Measurements from ENCODE around the gene MED17. TPM values are rescaled to one million over a fixed set of nuclear protein-coding genes. Genes with fewer than 3 reads are reported as not detected.

Gene MED17, protein sequence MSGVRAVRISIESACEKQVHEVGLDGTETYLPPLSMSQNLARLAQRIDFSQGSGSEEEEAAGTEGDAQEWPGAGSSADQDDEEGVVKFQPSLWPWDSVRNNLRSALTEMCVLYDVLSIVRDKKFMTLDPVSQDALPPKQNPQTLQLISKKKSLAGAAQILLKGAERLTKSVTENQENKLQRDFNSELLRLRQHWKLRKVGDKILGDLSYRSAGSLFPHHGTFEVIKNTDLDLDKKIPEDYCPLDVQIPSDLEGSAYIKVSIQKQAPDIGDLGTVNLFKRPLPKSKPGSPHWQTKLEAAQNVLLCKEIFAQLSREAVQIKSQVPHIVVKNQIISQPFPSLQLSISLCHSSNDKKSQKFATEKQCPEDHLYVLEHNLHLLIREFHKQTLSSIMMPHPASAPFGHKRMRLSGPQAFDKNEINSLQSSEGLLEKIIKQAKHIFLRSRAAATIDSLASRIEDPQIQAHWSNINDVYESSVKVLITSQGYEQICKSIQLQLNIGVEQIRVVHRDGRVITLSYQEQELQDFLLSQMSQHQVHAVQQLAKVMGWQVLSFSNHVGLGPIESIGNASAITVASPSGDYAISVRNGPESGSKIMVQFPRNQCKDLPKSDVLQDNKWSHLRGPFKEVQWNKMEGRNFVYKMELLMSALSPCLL
- 19.8 to 23.1 TPM (median 21.7 TPM) in 5 replicates for total RNA-seq (2022; extraction: Qiagen RNA extraction; ENCODE audit: low read depth)

DNA sequence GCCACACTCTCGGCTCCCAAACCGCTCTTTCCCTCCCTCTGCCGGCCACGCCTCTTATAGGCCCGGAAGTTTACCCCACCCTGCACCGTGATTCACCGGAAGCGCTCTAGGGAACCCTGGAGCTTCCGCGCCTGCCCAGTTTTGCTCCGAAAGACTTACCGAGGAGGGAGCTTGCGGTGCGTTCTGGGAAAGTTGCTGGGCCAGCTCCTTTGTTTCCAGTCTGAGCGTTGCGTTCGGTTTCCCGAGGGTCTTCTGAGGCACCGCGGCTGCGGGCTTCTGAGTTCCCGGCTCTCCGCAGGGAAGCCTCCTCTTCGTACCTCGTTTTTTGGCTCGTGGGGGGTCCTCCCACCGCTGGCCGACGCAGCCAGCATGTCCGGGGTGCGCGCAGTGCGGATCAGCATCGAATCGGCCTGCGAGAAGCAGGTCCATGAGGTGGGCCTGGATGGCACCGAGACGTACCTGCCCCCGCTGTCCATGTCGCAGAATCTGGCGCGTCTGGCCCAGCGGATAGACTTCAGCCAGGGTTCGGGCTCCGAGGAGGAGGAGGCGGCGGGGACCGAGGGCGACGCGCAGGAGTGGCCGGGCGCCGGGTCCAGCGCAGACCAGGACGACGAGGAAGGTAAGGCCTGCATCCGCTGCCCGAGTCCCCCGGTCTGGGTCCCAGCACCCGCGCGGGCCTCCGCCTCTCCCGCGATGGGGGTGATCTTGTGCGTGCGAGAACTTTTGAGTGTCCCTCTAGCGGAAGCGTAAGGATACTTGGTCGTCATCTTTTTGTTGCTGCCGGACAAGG lies at the start of gene MED17:
Gene MED17, plus strand, starts transcription at position 138 of the 790 bp plus-strand sequence. Its CDS starts 232 bp downstream, at position 370.

DNA sequence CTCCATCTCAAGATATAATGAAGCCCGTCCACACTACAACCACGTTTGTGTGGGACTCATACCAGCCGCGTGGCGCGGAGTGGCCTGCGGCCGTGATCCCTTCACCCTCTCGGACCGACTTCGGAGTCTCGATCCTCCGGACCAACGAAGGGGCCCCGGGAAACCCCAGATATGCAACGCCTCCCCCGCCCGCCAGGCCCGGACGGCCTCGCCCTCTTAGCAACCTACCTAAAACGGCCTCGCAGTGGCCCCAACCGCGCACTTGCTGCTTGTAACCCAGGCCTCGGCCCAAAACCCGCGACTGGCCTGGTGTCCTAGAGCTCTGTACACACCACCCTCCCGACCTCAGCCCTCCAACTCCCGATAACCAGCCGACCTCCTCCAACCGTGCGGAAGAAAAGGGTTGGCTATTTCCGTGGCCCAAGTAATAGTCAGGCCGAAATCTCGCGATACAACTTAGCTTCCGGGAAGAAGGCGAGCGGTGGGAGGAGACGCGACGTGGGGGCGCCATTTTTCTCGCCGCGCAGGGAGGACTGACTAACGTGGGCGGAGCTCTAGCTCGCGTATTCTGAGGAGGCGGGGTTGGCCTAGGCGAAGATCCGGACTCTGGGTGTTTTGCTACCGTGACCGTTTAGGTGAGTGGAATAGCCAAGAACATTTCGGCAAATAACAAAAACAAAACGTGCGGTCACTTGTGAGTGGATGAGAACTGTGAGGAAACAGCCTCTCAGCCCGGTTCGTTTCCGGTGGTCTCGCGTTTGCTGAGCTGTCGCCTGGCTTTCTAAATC lies 42.8 kb upstream of the MED17 start, which contains the start of the genes C11orf54 and TAF1D:
Gene C11orf54, plus strand, starts transcription at position 579 of the 788 bp plus-strand sequence. CDS start 5,722 bp downstream, outside the sequence.
Gene TAF1D, minus strand, starts transcription at position 402 of the 788 bp plus-strand sequence. CDS start 2,191 bp downstream, outside the sequence.

DNA sequence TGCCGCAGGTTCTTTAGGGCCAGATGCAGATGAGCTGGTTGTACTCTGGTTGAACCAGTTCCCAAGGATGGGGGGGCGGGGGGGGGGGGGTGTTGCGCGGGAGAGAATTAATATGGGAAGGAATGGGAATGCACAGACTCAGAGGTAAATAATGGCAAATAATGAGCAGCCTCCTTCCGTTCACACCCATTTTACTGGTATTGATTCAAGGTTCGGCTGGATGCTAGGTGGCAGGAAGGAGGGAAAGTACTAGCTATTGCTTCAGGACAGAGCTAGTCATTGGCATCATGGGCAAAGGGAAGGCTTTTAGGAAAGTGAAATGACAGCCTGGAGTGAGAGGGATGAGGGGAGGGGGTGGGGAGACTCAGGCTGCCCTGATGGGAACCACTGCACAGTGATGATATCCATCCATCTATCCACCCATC lies 66.5 kb downstream of the MED17 start, which contains the start of gene VSTM5:
Gene VSTM5, minus strand, starts transcription at position 25 of the 425 bp plus-strand sequence. CDS start 116 bp downstream, outside the sequence.

Other genes starting within 250 kb of the MED17 start
- 7.7 to 20.2 TPM (median 17.9 TPM) in 5 replicates for gene SMCO4, start 240.9 kb upstream of the MED17 start, total RNA-seq (2022; extraction: Qiagen RNA extraction; ENCODE audit: low read depth)
- 5.2 to 10.5 TPM (median 6.1 TPM) in 5 replicates for gene CEP295, start 122.6 kb upstream of the MED17 start, total RNA-seq (2022; extraction: Qiagen RNA extraction; ENCODE audit: low read depth)
- gene TAF1D, start 42.8 kb upstream of the MED17 start, total RNA-seq (2022; extraction: Qiagen RNA extraction; ENCODE audit: low read depth) = 89.3 to 98.7 TPM (median 93.1 TPM) in 5 replicates
- 11.5 to 13.1 TPM (median 12.0 TPM) in 5 replicates for gene C11orf54, start 42.6 kb upstream of the MED17 start, total RNA-seq (2022; extraction: Qiagen RNA extraction; ENCODE audit: low read depth)
- 0.01 TPM in 1 of 5 replicates, not detected in the others for gene VSTM5, start 66.3 kb downstream of the MED17 start, total RNA-seq (2022; extraction: Qiagen RNA extraction; ENCODE audit: low read depth)
- gene HEPHL1, start 237.1 kb downstream of the MED17 start, total RNA-seq (2022; extraction: Qiagen RNA extraction; ENCODE audit: low read depth) = not detected in 5 replicates

Measured in A549 treated with CpdA at 1 μM for 4 hours (cell line).